ENCODE results near the gene BTBD7.
"Not testable (repeated sequence)": the region's sequence is repeated elsewhere in the genome, so short reads cannot be mapped to it uniquely, and the experiment has no call there.

BTBD7 gene, protein sequence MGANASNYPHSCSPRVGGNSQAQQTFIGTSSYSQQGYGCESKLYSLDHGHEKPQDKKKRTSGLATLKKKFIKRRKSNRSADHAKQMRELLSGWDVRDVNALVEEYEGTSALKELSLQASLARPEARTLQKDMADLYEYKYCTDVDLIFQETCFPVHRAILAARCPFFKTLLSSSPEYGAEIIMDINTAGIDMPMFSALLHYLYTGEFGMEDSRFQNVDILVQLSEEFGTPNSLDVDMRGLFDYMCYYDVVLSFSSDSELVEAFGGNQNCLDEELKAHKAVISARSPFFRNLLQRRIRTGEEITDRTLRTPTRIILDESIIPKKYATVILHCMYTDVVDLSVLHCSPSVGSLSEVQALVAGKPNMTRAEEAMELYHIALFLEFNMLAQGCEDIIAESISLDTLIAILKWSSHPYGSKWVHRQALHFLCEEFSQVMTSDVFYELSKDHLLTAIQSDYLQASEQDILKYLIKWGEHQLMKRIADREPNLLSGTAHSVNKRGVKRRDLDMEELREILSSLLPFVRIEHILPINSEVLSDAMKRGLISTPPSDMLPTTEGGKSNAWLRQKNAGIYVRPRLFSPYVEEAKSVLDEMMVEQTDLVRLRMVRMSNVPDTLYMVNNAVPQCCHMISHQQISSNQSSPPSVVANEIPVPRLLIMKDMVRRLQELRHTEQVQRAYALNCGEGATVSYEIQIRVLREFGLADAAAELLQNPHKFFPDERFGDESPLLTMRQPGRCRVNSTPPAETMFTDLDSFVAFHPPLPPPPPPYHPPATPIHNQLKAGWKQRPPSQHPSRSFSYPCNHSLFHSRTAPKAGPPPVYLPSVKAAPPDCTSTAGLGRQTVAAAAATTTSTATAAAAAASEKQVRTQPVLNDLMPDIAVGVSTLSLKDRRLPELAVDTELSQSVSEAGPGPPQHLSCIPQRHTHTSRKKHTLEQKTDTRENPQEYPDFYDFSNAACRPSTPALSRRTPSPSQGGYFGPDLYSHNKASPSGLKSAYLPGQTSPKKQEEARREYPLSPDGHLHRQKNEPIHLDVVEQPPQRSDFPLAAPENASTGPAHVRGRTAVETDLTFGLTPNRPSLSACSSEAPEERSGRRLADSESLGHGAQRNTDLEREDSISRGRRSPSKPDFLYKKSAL

DNA sequence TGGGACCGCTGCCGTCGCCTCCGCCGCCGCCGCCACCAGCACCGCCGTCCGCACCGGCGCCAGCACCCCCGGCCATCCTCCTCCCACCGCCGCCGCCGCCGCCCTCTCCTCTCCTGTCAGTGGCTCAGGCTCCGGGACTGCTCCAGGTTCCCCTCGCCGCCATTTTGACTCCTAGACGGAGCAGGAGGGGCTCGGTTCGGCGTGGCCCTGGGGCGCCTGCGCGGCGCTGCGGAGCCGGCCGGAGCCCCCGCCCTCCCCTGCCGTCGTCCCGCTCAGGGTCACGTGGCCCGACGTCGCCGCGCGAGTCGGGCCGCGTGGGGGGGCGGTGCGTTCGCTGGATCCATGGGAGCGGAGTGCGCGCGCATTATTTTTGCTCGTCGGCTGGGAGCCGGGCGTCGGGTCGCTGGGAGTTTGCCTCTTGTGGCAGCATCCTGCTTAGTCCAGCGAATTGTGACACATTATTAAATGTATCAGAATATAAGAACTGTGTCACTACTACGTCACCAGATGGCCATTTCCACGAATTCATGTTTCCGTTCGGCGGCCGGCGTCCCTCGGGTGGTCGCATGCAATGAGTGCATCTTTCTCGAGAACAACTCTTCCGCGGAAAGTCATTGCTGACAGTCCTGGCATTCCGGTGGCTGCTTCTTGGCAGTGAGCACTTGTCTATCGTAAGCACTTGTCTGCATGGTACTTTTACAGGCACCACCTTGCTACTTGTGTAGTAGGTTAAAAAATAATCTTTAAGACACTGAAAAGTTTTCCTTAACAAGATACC is at the start of gene BTBD7:
TSS of gene BTBD7 (minus strand) at position 184 of the 778 bp plus-strand sequence. CDS start 36,985 bp downstream, outside the sequence.
- peak; percentile 88 to 91 for DNase-seq (ENCODE audit: low read depth in 2 of 2)

GRCh38 chr14:93381644-93382043 is 48.8 kb upstream of the BTBD7 start:
- DNase-seq (ENCODE audit: low read depth in 2 of 2) = no peak

GRCh38 chr14:93379831-93380230 is 47.0 kb upstream of the BTBD7 start:
- no peak for DNase-seq (ENCODE audit: low read depth in 2 of 2)

- DNase-seq (ENCODE audit: low read depth in 2 of 2) = no peak
Observed at GRCh38 chr14:93375673-93376156, 42.9 kb upstream of the BTBD7 start.

DNA sequence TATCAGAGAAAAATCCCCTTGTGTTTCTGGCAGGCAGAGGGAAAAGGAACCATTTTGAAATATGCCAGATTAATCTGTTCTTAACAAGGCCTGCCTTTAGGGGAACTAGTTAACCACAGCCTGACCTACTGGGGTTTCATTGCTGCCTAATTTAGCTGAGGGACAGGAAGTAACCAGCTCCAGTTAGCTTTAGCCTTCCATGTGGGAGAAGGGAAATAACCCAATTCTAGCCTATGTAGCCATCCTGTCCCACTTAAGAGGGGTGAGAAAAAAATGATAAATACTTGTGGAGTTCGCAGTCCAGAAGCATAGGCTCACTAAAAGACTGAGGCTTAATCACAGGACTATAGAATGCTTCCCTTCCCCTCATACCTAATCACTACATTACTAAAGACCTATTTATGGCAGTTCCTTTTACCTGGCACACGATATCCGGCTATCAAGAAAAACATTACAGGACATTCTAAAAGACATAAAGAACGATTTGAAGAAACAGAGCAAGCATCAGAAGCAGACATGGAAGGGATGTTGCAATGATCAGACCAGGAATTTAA is 37.0 kb upstream of the BTBD7 start:
- DNase-seq (ENCODE audit: low read depth in 2 of 2) = no peak

DNA sequence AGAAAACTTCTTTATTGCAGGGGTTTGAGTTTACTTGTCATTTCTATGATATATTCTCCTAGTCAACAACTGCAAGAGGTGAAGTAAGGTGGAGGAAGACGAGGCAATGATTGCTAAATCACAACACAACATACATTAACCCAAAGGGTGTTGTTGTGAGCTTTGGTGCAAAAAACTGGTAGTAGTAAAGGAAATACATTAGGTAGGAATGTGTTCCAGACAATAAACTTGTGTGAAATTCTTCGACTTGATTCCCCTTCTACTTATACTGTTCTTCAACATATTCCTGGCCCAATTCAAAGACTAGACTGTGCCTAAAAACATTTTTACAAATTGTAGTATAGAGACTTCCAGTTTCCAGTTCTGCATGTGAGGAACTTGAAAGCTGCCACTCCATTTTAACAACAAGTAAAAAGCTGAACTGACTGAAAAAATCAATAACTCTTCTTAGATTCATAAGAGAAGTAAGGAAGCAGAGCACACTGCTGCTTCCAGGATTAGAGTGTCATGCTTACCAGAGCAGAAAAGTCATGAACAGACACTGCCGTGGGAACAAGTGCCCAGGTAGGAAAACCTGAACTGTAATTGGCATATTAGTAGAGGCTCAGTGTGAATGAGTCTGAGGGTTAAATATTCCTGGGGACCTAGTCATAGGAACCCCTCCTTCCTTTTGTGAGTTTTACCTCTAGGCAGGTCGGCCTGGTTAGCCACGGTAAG is 36.3 kb upstream of the BTBD7 start:
- DNase-seq (ENCODE audit: low read depth in 2 of 2) = no peak

- DNase-seq (ENCODE audit: low read depth in 2 of 2) = not testable (repeated sequence)
Observed at GRCh38 chr14:93354873-93355272, 22.0 kb upstream of the BTBD7 start.

DNA sequence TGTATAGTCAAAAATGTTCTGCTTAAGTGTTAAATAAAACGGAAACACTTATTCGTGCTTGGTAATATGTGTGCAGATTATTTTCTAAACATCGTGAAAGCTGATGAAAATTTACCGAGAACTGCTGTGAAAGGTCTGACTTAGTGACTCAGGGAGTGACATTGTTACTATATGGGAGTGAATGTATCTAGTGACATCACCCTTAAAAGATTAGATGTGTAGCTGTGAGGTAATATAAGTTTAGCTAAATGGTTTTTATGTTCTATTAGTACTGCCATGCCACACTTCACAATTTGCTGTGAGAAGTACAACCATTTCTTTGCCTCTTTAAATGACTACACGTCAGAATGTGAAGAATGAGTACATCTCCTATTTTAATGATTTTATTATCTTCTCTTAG is 15.5 kb upstream of the BTBD7 start:
- no peak for DNase-seq (ENCODE audit: low read depth in 2 of 2)

GRCh38 chr14:93347850-93348249 is 15.0 kb upstream of the BTBD7 start:
- DNase-seq (ENCODE audit: low read depth in 2 of 2) = no peak

GRCh38 chr14:93346926-93347721 is 14.3 kb upstream of the BTBD7 start, which contains the start of gene COX8C:
Gene COX8C (plus strand): TSS chr14:93347182. CDS start chr14:93347269, 87 bp downstream.
- DNase-seq (ENCODE audit: low read depth in 2 of 2) = no peak

- DNase-seq (ENCODE audit: low read depth in 2 of 2) = no peak
Observed at GRCh38 chr14:93343797-93344196, 11.0 kb upstream of the BTBD7 start.

GRCh38 chr14:93343266-93343665 is 10.4 kb upstream of the BTBD7 start:
- no peak for DNase-seq (ENCODE audit: low read depth in 2 of 2)

DNA sequence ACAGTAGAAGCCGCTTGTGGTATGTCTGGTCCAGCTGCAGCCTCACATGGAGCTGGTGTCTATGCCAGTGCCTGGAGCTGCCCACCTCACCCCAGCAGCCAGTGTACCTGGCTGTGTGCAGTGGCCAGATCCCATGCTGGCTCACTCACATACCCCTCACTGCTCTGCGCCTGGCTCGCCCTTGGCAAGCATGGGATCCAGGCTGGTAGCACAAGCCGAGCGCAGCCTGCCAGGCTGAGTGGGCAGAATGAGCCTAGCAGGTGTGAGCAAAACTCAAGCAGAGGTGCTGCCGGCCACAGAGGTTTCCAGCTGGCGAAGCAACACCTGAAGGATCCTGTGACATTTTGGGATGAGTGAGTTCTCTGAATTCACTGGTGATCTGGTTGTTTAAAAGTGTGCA is 5.0 kb upstream of the BTBD7 start:
- no peak for DNase-seq (ENCODE audit: low read depth in 2 of 2)

- DNase-seq (ENCODE audit: low read depth in 2 of 2) = no peak
Observed at GRCh38 chr14:93337143-93337753, 4.4 kb upstream of the BTBD7 start.

DNA sequence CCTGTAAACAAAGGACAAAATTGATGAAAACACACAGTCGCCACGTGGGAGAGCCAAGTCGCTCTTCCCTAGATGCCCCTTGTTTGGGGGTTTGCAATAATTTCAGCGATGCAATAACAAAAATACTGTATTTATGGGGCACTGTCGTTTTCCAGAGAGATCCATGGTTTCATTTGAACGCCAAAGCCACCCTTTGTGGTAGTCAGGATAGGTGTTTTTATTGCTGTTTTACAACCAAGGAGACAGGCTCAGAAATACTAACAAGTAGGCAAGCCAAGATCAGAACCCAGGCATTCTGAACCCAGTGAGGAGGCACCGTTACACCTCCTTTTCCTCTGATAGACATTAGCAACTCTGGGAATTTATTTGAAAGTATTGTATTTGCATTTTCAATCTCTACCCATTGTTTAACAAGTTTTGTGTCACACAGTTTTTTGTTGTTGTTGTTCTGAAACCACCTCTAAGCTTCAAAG is 831 bp upstream of the BTBD7 start:
- no peak for DNase-seq (ENCODE audit: low read depth in 2 of 2)

- no peak for DNase-seq (ENCODE audit: low read depth in 2 of 2)
Observed at GRCh38 chr14:93332397-93332852, 411 bp downstream of the BTBD7 start.

GRCh38 chr14:93331728-93332396 is 974 bp downstream of the BTBD7 start:
- DNase-seq (ENCODE audit: low read depth in 2 of 2) = no peak
